Muscle of back (tissue), 11 donors: ENCODE measurements around the gene PAK5. TPM values are rescaled to one million over a fixed set of nuclear protein-coding genes. Genes with fewer than 3 reads are reported as not detected.

Source experiments
- DNase-seq, 3 donors: peaks; one replicate each; pipeline versions ENCODE4 v3.0.0 to v3.0.0-alpha.2; 2013
- polyA plus RNA-seq, 10 donors: library from polyadenylated mRNA; unstranded; fragments of 120-200 nt; gene quantifications; one replicate each; pipeline ENCODE4 v1.2.1, GENCODE V29; 2013; ENCODE audit not compliant: insufficient read length in 10 of 10

The PAK5 gene
- polyA plus RNA-seq, 10 donors: 0.08 to 0.29 (median 0.18) TPM

DNA sequence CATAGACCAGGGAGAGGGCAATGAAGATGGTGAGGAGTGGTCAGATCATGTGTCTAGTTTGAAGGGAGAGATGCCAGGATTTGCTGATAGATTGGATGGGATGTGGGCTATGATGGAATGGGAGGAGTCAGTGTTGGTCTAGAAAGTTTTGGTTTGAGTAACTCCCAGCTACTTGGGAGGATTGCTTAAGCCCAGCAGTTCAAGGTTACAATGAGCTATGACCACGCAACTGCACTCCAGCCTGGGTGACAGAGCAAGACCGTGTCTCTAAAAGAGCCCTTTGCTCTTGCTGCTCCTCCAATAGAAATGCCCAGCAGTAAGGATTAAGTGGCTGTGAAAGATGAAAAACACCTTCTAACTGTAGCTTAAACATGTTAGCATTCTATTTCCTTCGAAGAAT, 342.7 kb downstream of the PAK5 start:
- DNase-seq: no peak

DNA sequence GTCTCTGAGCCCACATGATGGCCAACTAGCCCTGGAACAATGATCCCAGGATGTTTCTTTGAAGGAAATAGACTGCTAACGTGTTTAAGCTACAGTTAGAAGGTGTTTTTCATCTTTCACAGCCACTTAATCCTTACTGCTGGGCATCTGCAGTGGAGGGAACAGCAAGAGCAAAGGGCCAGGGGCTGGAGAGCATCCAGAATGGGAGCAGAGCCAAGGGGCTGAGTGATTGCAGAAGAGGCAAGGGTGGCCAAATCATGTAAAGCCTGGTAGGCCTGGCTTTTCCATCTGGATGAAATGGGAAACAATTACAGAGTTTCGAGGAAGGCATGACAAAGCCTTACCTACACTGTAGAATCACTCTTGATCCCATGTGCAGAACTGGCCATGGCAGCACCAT, 343.2 kb downstream of the PAK5 start:
- no peak for DNase-seq

DNA sequence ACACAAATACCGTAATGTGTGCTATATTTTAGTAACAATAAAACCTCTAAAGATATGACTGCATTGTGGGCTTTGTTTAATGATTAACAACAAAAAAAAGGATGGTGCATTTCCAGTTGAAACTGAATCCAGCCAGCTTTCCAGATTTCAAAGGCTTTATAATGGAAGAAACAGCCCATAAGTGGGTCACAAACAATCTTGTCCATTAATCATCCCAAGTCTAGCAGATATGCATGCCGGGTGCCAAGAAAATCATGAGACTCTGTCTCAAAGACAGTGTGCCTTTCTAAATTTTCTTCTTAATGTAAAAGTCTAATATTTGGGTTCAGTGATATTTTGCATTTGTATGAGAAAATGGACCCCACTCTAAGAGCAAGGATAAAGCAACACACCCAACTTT, 345.1 kb downstream of the PAK5 start:
- peak in 1 of 3 donors; percentile 5 for DNase-seq

DNA sequence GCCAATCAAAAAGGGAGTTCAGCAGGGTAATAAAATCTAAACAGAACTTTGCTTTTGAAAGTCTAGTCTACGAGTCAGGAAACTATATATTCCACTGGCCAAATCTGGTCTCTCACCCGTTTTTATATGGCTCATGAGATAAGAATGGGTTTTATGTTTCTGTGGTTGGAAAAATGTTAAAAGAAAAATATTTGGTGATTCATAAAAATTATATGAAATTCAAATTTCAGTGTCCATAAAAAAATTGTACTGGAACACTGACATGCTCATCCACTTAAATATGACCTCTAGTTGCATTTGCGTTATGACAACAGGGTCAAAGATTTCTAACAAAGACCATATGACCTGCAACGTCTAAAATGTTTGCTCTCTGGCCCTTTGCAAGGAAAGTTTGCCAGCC, 346.8 kb downstream of the PAK5 start:
- no peak for DNase-seq

DNA sequence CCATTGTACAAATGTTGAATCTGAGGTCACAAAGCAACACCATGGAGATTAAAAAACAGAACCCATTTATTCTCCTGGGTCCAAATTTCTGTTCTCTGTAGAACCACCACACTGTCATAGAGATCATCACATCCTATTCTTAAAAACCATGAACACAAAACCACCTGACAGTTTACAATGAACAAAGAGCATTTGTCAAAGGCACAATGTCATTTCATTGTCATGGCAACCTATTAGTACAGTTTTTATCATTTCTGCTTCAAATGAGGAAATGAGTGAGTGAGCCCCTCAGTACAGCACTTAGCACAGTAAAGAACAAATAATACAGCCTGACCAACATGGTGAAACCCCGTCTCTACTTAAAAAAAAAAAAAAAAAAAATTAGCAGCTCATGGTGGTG, 347.6 kb downstream of the PAK5 start:
- DNase-seq: no peak

DNA sequence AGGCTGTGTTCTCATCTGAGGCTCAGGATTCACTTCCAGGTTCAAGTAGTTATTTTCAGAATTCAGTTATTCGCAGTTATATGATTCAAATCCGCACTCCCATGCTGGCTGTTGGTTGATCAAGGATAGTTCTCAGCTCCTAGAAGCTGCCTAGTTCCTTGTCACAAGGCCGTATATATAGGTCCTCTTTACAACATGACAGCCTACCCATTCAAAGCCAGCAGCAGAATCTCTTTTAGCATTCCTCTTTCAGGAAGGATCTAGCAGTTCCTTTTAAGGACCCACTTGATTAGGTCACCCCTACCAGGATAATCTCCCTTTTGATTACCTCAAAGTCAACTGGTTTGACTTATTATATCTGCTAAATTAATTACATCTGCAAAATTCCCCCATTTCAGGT, 348.2 kb downstream of the PAK5 start:
- DNase-seq: no peak

DNA sequence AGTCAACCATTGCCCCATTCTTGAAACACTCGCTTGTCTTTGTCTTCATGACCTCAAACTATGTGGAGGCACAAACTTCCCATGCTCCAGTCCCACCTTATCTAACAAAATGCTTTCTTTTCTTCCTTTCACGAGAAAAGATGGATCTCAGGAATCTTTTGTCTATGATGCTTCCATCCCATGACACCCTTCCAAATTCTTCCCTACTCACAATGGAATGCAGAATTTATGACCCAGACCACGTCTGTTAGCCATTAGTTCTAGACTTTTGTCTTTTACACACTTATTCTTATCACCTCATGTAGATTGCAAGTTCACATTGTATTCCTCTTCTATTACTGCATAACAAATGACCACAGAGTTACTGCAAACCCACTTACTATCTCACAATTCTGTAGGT, 348.7 kb downstream of the PAK5 start:
- no peak for DNase-seq

DNA sequence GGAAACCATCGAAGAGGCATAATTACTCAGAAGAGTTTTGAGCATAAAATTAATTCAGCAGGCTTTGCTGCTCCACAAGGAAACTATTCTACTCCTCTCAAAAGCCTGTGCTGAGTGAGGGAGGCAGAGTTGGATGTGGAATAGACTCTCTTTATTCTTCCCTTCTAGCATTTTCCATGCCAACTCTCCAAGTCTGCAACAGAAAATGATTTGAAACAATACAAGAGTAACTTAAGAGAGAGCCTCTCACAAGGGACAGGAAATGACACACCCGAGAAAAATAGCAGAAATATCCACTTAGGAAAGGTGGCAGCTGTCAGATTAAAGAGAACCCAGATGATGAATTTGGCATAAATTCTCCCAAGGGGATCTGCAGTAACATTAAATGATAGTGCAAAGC, 350.8 kb downstream of the PAK5 start:
- no peak for DNase-seq

Other genes starting within 250 kb of the PAK5 start
- 1 to 10 TPM; 1.0 to 1.8 (median 1.2) TPM for gene ANKEF1, start 195.9 kb upstream of the PAK5 start, polyA plus RNA-seq